Neural cell (in vitro differentiated cells): ENCODE measurements around the gene BICD1. TPM values are rescaled to one million over a fixed set of nuclear protein-coding genes. Genes with fewer than 3 reads are reported as not detected.
"Not testable (repeated sequence)": the region's sequence is repeated elsewhere in the genome, so short reads cannot be mapped to it uniquely, and the experiment has no call there.

Experiments used
- H2AFZ ChIP-seq: fragments of 200-600, 300-800 bp; sonication (generic), shearing (Covaris generic); 2 replicates; pipeline ENCODE4 v1.6.0; 2014; ENCODE audit warnings: low read depth, mild to moderate bottlenecking, antibody characterized with exemption, low read length, moderate library complexity
- H3F3A ChIP-seq: fragments of 200-600 bp; shearing (Covaris generic); 2 replicates; pipeline ENCODE4 v1.6.1; 2016; ENCODE audit warnings: mild to moderate bottlenecking, moderate library complexity, mixed read lengths, antibody characterized with exemption, low read length; ENCODE audit not compliant: insufficient read depth, poor library complexity, severe bottlenecking
- H3K27ac ChIP-seq: fragments of 200-600, 300-800 bp; sonication (generic), shearing (Covaris generic); 2 replicates; pipeline ENCODE4 v1.5.1; 2014; ENCODE audit warnings: mild to moderate bottlenecking, low read length, moderate library complexity
- H3K27me3 ChIP-seq: fragments of 300-800, 200-600 bp; sonication (generic), shearing (Covaris generic); 2 replicates; pipeline ENCODE4 v1.6.0; 2014; ENCODE audit warnings: mild to moderate bottlenecking, low read depth, low read length, moderate library complexity; ENCODE audit not compliant: insufficient read depth
- H3K36me3 ChIP-seq: fragments of 300-800, 200-600 bp; sonication (generic), shearing (Covaris generic); 2 replicates; pipeline ENCODE4 v1.5.1; 2014; ENCODE audit warnings: mild to moderate bottlenecking, antibody characterized with exemption, low read length, moderate library complexity; ENCODE audit not compliant: insufficient read depth
- H3K4me2 ChIP-seq: fragments of 300-800, 200-600 bp; sonication (generic), shearing (Covaris generic); 2 replicates; pipeline ENCODE4 v1.6.0; 2014; ENCODE audit warnings: mild to moderate bottlenecking, low read length
- H3K4me3 ChIP-seq: fragments of 300-800, 200-600 bp; sonication (generic), shearing (Covaris generic); 2 replicates; pipeline ENCODE4 v1.5.1; 2014; ENCODE audit warnings: mild to moderate bottlenecking, low read length, moderate library complexity
- H3K79me2 ChIP-seq: fragments of 200-600 bp; shearing (Covaris generic); replicated peaks from 2 replicates; pipeline ENCODE4 v1.6.0; 2014; ENCODE audit warnings: mild to moderate bottlenecking, low read length, moderate library complexity; ENCODE audit not compliant: insufficient read depth
- H3K9ac ChIP-seq: fragments of 300-800, 200-600 bp; sonication (generic), shearing (Covaris generic); 2 replicates; pipeline ENCODE4 v1.6.1; 2016; ENCODE audit warnings: mild to moderate bottlenecking, low read length, mixed read lengths
- H3K9me2 ChIP-seq: fragments of 200-600 bp; shearing (Covaris generic); 2 replicates; pipeline ENCODE4 v1.6.1; 2016; ENCODE audit warnings: mild to moderate bottlenecking, low read length, mixed read lengths; ENCODE audit not compliant: insufficient read depth
- H3K9me3 ChIP-seq: fragments of 200-600, 300-800 bp; sonication (generic), shearing (Covaris generic); 2 replicates; pipeline ENCODE4 v1.6.1; 2016; ENCODE audit warnings: mild to moderate bottlenecking, mixed run types, low read length, moderate library complexity, mixed read lengths
- H4K20me1 ChIP-seq: fragments of 200-600 bp; shearing (Covaris generic); 2 replicates; pipeline ENCODE4 v1.6.1; 2016; ENCODE audit warnings: mild to moderate bottlenecking, mixed run types; ENCODE audit not compliant: insufficient read depth
- EP300 ChIP-seq: fragments of 450-650 bp; conservative IDR thresholded peaks from 2 replicates; pipeline ENCODE4 v1.6.1; 2014; ENCODE audit warnings: antibody characterized with exemption, mild to moderate bottlenecking, moderate library complexity; ENCODE audit not compliant: poor library complexity, severe bottlenecking
- MXI1 ChIP-seq: fragments of 450-650 bp; conservative IDR thresholded peaks from 2 replicates; pipeline ENCODE4 v1.6.1; 2014; ENCODE audit warnings: antibody characterized with exemption, mild to moderate bottlenecking; ENCODE audit not compliant: poor library complexity, severe bottlenecking
- POLR2AphosphoS5 ChIP-seq: IDR thresholded peaks from 2 replicates; pipeline ENCODE4 v1.6.1; 2012
- RAD21 ChIP-seq: fragments of 450-650 bp; conservative IDR thresholded peaks from 2 replicates; pipeline ENCODE4 v1.6.1; 2014; ENCODE audit warnings: antibody characterized with exemption, mild to moderate bottlenecking, moderate library complexity
- SMC3 ChIP-seq: fragments of 450-650 bp; conservative IDR thresholded peaks from 2 replicates; pipeline ENCODE4 v1.6.1; 2014; ENCODE audit warnings: antibody characterized with exemption, mild to moderate bottlenecking, moderate library complexity; ENCODE audit not compliant: poor library complexity
- TAF1 ChIP-seq: IDR thresholded peaks from 2 replicates; pipeline ENCODE4 v1.6.1; 2012; ENCODE audit warnings: low read depth
- polyA plus RNA-seq: library from polyadenylated mRNA; depleted of rRNA; stranded (reverse); fragments of >200 nt; gene quantifications from 2 replicates; pipeline ENCODE4 v1.2.3, GENCODE V29; 2014
- TF ChIP-seq, protein P1 (sequence below): fragments of 450-650 bp; IDR thresholded peaks from 2 replicates; pipeline ENCODE4 v1.5.1; 2014; ENCODE audit warnings: antibody characterized with exemption, mild to moderate bottlenecking, moderate library complexity; ENCODE audit not compliant: poor library complexity, severe bottlenecking

The BICD1 gene
- polyA plus RNA-seq, 1 donor from 2014 or later, result 41.1 TPM

DNA sequence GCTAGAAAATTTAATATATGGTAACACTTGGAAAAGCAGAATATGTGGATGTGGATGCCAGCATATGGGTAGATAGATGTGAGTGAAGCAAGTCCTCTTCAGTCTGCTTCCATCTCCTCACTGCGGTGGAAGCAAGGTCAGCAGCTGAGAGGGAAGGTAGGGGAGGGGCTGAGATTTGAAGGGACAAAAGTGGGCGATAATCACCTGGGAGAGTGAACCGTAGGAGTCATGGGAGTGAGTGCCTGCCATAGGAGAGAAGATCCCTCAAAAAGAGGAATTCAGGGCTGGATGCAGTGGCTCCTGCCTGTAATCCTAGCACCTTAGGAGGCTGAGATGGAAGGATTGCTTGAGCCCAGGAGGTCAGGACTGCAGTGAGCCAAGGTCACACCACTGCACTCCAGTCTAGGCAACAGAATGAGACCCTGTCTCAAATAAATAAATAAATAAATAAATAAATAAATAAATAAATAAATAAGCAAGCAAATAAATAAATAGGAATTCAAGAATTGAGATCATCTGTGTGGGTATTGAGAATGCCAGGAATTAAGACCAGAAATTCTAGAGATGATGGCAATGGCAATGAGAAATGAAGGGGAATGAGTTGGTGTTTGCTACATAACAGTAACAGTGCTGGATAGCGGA is 123.4 kb downstream of the BICD1 start:
- no peaks in the 10 kb centered on the region for H3K9me2 ChIP-seq
- H3K27me3 ChIP-seq, result no peaks in the 10 kb centered on the region
- TF ChIP-seq TAF1 (no peak), SMC3 (no peak), RAD21 (no peak), MXI1 (no peak)
- TF ChIP-seq, protein P1, sequence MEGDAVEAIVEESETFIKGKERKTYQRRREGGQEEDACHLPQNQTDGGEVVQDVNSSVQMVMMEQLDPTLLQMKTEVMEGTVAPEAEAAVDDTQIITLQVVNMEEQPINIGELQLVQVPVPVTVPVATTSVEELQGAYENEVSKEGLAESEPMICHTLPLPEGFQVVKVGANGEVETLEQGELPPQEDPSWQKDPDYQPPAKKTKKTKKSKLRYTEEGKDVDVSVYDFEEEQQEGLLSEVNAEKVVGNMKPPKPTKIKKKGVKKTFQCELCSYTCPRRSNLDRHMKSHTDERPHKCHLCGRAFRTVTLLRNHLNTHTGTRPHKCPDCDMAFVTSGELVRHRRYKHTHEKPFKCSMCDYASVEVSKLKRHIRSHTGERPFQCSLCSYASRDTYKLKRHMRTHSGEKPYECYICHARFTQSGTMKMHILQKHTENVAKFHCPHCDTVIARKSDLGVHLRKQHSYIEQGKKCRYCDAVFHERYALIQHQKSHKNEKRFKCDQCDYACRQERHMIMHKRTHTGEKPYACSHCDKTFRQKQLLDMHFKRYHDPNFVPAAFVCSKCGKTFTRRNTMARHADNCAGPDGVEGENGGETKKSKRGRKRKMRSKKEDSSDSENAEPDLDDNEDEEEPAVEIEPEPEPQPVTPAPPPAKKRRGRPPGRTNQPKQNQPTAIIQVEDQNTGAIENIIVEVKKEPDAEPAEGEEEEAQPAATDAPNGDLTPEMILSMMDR, result no peak
- H3K4me2 ChIP-seq, result no peak overlapping the region
- H4K20me1 ChIP-seq, result no peaks in the 10 kb centered on the region
- H3K36me3 ChIP-seq, result peaks cover 10% of the 10 kb centered on the region
- no peak overlapping the region for H3K9ac ChIP-seq
- peak overlapping the region; percentile 11 for H3K4me3 ChIP-seq
- no peaks in the 10 kb centered on the region for H3F3A ChIP-seq
- H3K9me3 ChIP-seq, result no peaks in the 10 kb centered on the region
- H3K79me2 ChIP-seq, result no peaks in the 10 kb centered on the region
- no peak overlapping the region for H2AFZ ChIP-seq
- peak overlapping the region; percentile 53 for H3K27ac ChIP-seq

DNA sequence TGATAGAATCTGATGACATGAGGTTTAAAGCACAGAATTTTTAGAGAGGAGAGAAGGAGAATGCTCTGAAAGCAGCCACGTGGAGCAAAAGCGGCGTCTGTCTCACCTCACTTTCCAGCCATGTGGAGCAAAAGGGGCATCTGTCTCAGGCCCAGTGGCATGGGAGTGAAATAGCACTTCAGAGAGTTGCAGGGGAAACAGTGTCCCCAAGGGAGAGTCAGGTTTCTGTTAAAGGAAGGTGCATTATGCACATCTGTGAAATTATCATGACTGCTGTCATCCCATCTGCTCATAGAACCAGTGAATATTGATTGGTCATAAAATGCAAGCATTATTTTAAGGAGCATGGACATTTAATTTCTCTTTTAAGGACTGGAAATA is 124.0 kb downstream of the BICD1 start:
- Histone ChIP-seq H4K20me1 (no peaks in the 10 kb centered on the region), H3K79me2 (no peaks in the 10 kb centered on the region), H2AFZ (no peak overlapping the region), H3K9me3 (no peaks in the 10 kb centered on the region), H3K27ac (peak overlapping the region; percentile 53), H3K9ac (no peak overlapping the region), H3K9me2 (no peaks in the 10 kb centered on the region), H3K36me3 (peaks cover 10% of the 10 kb centered on the region), H3F3A (no peaks in the 10 kb centered on the region), H3K27me3 (no peaks in the 10 kb centered on the region), H3K4me3 (peak overlapping the region; percentile 11), H3K4me2 (no peak overlapping the region)
- TF ChIP-seq POLR2AphosphoS5, result peak; percentile 16
- TF ChIP-seq MXI1, result no peak
- TF ChIP-seq TAF1, result no peak
- peak; percentile 21 for TF ChIP-seq EP300
- TF ChIP-seq, protein P1, result peak; percentile 27

DNA sequence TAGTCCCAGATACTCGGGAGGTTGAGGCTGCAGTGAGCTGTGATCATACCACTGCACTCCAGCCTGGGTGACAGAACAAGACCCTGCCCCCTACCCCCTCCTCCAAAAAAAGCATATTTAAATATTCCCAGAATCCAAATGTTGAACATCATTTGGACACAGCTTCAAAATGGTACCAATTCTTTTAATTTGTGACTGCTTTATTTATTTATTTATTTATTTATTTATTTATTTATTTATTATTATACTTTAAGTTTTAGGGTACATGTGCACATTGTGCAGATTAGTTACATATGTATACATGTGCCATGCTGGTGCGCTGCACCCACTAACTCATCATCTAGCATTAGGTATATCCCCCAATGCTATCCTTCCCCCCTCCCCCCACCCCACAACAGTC is 124.7 kb downstream of the BICD1 start:
- not testable (repeated sequence) for H3F3A ChIP-seq, H3K4me3 ChIP-seq, H3K9me3 ChIP-seq, H2AFZ ChIP-seq, H3K9me2 ChIP-seq, H4K20me1 ChIP-seq, H3K79me2 ChIP-seq, H3K27ac ChIP-seq, H3K27me3 ChIP-seq, H3K9ac ChIP-seq, H3K4me2 ChIP-seq
- H3K36me3 ChIP-seq, result peaks cover 10% of the 10 kb centered on the region
